ENCODE measurements around the gene PRKAR1B. TPM values are rescaled to one million over a fixed set of nuclear protein-coding genes. Genes with fewer than 3 reads are reported as not detected.

Gene PRKAR1B
- total RNA-seq, 2 experiments from 2014 or later, result 28.0 to 28.2 TPM

GRCh38 chr7:726084-726853 lies 812 bp downstream of the PRKAR1B start, which contains the start of gene DNAAF5:
Gene DNAAF5, plus strand, starts transcription at chr7:726699. Its CDS starts 22 bp downstream, at chr7:726721.
- intact Hi-C loops (cut with micrococcal nuclease), result loop anchor here (1.0 to 5.0 kb wide), 3 partner anchors 125 to 204 kb away; no protein-coding TSS in a partner anchor
- POLR2A ChIA-PET, result interaction anchor here (0.9 to 1.1 kb wide), 2 partner anchors 122 to 124 kb away, joined by 3 to 4 read pairs; no protein-coding TSS in a partner anchor
- DNase-seq, result peak; percentile 92
- CTCF ChIA-PET, result interaction anchor here (0.5 kb wide), 1 partner anchor 180 kb away, joined by 4 read pairs; no protein-coding TSS in a partner anchor
- Mint-ChIP-seq H3K4me1 (ENCODE audit: low read depth) (peaks cover 27% of the 10 kb centered on the region), H3K36me3 (peaks cover 34% of the 10 kb centered on the region), H3K9me3 (peaks cover 4% of the 10 kb centered on the region), H3K4me3 (peak within 1 kb of the TSS; percentile 86), H3K27ac (peak within 1 kb of the TSS; percentile 76), H3K27me3 (no peaks in the 10 kb centered on the region)

GRCh38 chr7:725223-726005 lies 1.7 kb downstream of the PRKAR1B start:
- Mint-ChIP-seq H3K4me3 (peak overlapping the region; percentile 79), H3K36me3 (peaks cover 32% of the 10 kb centered on the region), H3K4me1 (ENCODE audit: low read depth) (peaks cover 27% of the 10 kb centered on the region), H3K27ac (peak overlapping the region; percentile 71), H3K9me3 (peaks cover 4% of the 10 kb centered on the region), H3K27me3 (no peaks in the 10 kb centered on the region)
- DNase-seq, result no peak
- intact Hi-C loops (cut with micrococcal nuclease), result loop anchor here (1.0 to 5.0 kb wide), 3 partner anchors 124 to 203 kb away; no protein-coding TSS in a partner anchor
- POLR2A ChIA-PET, result interaction anchor here (1.1 kb wide), 1 partner anchor 121 kb away, joined by 4 read pairs; no protein-coding TSS in a partner anchor
- CTCF ChIA-PET, result no interaction called here

GRCh38 chr7:724298-724697 lies 2.8 kb downstream of the PRKAR1B start:
- peaks cover 26% of the 10 kb centered on the region for H3K36me3 Mint-ChIP-seq
- POLR2A ChIA-PET, result no interaction called here
- peaks cover 4% of the 10 kb centered on the region for H3K9me3 Mint-ChIP-seq
- DNase-seq, result no peak
- CTCF ChIA-PET, result no interaction called here
- intact Hi-C loops (cut with micrococcal nuclease), result no loop called here
- H3K27me3 Mint-ChIP-seq, result no peaks in the 10 kb centered on the region
- no peak overlapping the region for H3K4me3 Mint-ChIP-seq
- peaks cover 25% of the 10 kb centered on the region for H3K4me1 Mint-ChIP-seq (ENCODE audit: low read depth)
- H3K27ac Mint-ChIP-seq, result no peak overlapping the region

- ChIA-PET CTCF (no interaction called here), POLR2A (no interaction called here)
- DNase-seq, result no peak
- H3K27me3 Mint-ChIP-seq, result no peaks in the 10 kb centered on the region
- peaks cover 26% of the 10 kb centered on the region for H3K36me3 Mint-ChIP-seq
- H3K4me3 Mint-ChIP-seq, result no peak overlapping the region
- no peak overlapping the region for H3K27ac Mint-ChIP-seq
- peaks cover 4% of the 10 kb centered on the region for H3K9me3 Mint-ChIP-seq
- H3K4me1 Mint-ChIP-seq (ENCODE audit: low read depth), result peaks cover 20% of the 10 kb centered on the region
- intact Hi-C loops (cut with micrococcal nuclease), result no loop called here
These were observed 3.5 kb downstream of the PRKAR1B start for GRCh38 chr7:723541-723940.

- H3K27me3 Mint-ChIP-seq, result no peaks in the 10 kb centered on the region
- H3K27ac Mint-ChIP-seq, result no peak overlapping the region
- DNase-seq, result no peak
- ChIA-PET POLR2A (no interaction called here), CTCF (no interaction called here)
- H3K4me1 Mint-ChIP-seq (ENCODE audit: low read depth), result peaks cover 11% of the 10 kb centered on the region
- no peak overlapping the region for H3K4me3 Mint-ChIP-seq
- peaks cover 26% of the 10 kb centered on the region for H3K36me3 Mint-ChIP-seq
- intact Hi-C loops (cut with micrococcal nuclease), result no loop called here
- peaks cover 4% of the 10 kb centered on the region for H3K9me3 Mint-ChIP-seq
These were observed 5.3 kb downstream of the PRKAR1B start for GRCh38 chr7:721619-722248.

DNA sequence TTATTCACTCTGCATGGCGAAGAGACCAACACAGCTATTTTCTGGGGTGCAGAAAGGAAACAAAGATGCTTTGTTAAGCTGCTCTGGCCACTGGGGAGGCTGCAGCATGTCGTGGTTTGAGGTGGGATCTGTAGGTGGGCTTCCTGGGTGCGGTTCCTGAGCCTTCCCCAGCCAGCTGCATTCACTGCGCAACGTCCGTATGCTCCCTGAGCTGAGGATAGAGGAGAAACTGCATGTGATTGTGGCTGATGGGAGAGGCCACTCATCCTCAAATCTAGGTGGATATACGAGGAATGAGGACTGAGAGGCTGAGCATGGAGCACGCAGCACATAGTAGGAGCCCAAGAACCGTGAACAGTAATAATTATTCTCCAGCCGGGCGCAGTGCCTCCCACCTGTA lies 10.4 kb downstream of the PRKAR1B start:
- no peak overlapping the region for H3K4me3 Mint-ChIP-seq

GRCh38 chr7:716222-716621 lies 10.9 kb downstream of the PRKAR1B start:
- peaks cover 5% of the 10 kb centered on the region for H3K4me1 Mint-ChIP-seq (ENCODE audit: low read depth)
- intact Hi-C loops (cut with micrococcal nuclease), result no loop called here
- ChIA-PET POLR2A (no interaction called here), CTCF (no interaction called here)
- DNase-seq, result no peak
- no peak overlapping the region for H3K27ac Mint-ChIP-seq
- no peaks in the 10 kb centered on the region for H3K9me3 Mint-ChIP-seq
- H3K4me3 Mint-ChIP-seq, result no peak overlapping the region
- H3K27me3 Mint-ChIP-seq, result peaks cover 1% of the 10 kb centered on the region
- H3K36me3 Mint-ChIP-seq, result no peaks in the 10 kb centered on the region

More for the DNA sequence above, 10.4 kb downstream of the PRKAR1B start:
- H3K27me3 Mint-ChIP-seq, result no peaks in the 10 kb centered on the region
- POLR2A ChIA-PET, result no interaction called here
- H3K4me1 Mint-ChIP-seq (ENCODE audit: low read depth), result peaks cover 5% of the 10 kb centered on the region
- H3K36me3 Mint-ChIP-seq, result peaks cover 2% of the 10 kb centered on the region
- intact Hi-C loops (cut with micrococcal nuclease), result no loop called here
- no peak for DNase-seq
- CTCF ChIA-PET, result no interaction called here
- peaks cover under 1% of the 10 kb centered on the region for H3K9me3 Mint-ChIP-seq
- H3K27ac Mint-ChIP-seq, result no peak overlapping the region

DNA sequence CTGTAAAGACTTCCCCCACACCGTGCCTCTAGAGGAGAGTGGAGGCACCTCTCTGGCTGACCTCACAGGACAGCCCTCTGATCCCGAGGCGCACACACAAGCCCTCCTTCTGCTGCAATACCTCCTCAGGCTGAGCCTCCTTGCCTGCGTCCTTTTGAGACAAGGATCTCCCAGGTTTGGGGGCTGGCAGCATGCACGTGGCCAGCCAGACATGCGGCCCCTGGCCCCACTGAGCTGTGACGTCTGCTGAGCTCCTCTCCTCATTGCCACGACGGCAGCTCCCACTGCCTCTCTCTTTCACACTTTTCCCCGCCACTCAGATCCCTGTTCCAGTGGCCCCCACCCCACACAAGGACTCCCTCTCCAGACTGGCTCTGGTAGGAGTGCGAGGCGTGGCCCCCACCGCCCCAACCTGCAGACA lies 12.8 kb downstream of the PRKAR1B start:
- Mint-ChIP-seq H3K4me1 (ENCODE audit: low read depth) (peaks cover 5% of the 10 kb centered on the region), H3K36me3 (peaks cover 6% of the 10 kb centered on the region), H3K9me3 (no peaks in the 10 kb centered on the region), H3K27ac (no peak overlapping the region), H3K4me3 (no peak overlapping the region), H3K27me3 (peaks cover 1% of the 10 kb centered on the region)
- intact Hi-C loops (cut with micrococcal nuclease), result no loop called here
- CTCF ChIA-PET, result no interaction called here
- DNase-seq, result no peak
- POLR2A ChIA-PET, result no interaction called here

- intact Hi-C loops (cut with micrococcal nuclease), result no loop called here
- DNase-seq, result no peak
- H3K36me3 Mint-ChIP-seq, result peaks cover 6% of the 10 kb centered on the region
- peaks cover 5% of the 10 kb centered on the region for H3K4me1 Mint-ChIP-seq (ENCODE audit: low read depth)
- H3K27me3 Mint-ChIP-seq, result peaks cover 1% of the 10 kb centered on the region
- H3K27ac Mint-ChIP-seq, result no peak overlapping the region
- H3K9me3 Mint-ChIP-seq, result no peaks in the 10 kb centered on the region
- CTCF ChIA-PET, result no interaction called here
- H3K4me3 Mint-ChIP-seq, result peak overlapping the region; percentile 21
- POLR2A ChIA-PET, result no interaction called here
These were observed 13.4 kb downstream of the PRKAR1B start for GRCh38 chr7:713488-714230.

- no peaks in the 10 kb centered on the region for H3K9me3 Mint-ChIP-seq
- peaks cover 1% of the 10 kb centered on the region for H3K27me3 Mint-ChIP-seq
- CTCF ChIA-PET, result no interaction called here
- peaks cover 6% of the 10 kb centered on the region for H3K36me3 Mint-ChIP-seq
- intact Hi-C loops (cut with micrococcal nuclease), result no loop called here
- H3K4me1 Mint-ChIP-seq (ENCODE audit: low read depth), result peaks cover 5% of the 10 kb centered on the region
- DNase-seq, result no peak
- POLR2A ChIA-PET, result no interaction called here
- H3K4me3 Mint-ChIP-seq, result peak overlapping the region; percentile 48
- H3K27ac Mint-ChIP-seq, result no peak overlapping the region
These were observed 14.0 kb downstream of the PRKAR1B start for GRCh38 chr7:713139-713457.

- intact Hi-C loops (cut with micrococcal nuclease), result no loop called here
- POLR2A ChIA-PET, result no interaction called here
- Mint-ChIP-seq H3K36me3 (peaks cover 6% of the 10 kb centered on the region), H3K9me3 (no peaks in the 10 kb centered on the region), H3K27ac (no peak overlapping the region), H3K4me1 (ENCODE audit: low read depth) (peaks cover 5% of the 10 kb centered on the region), H3K27me3 (peaks cover 1% of the 10 kb centered on the region), H3K4me3 (peak overlapping the region; percentile 48)
- no peak for DNase-seq
- CTCF ChIA-PET, result no interaction called here
These were observed 14.5 kb downstream of the PRKAR1B start for GRCh38 chr7:712381-713138.
